HG03135 (cell line): ENCODE measurements around the gene OTUB2.

Experiments
- ATAC-seq: cut with Tn5 transposase; IDR thresholded peaks from one replicate; pipeline ENCODE4 v1.9.1; 2021; ENCODE audit warnings: mild to moderate bottlenecking, moderate library complexity; ENCODE audit not compliant: unreplicated experiment

OTUB2 gene

GRCh38 chr14:94020267-94020666 lies 5.9 kb upstream of the OTUB2 start:
- no peak for ATAC-seq

DNA sequence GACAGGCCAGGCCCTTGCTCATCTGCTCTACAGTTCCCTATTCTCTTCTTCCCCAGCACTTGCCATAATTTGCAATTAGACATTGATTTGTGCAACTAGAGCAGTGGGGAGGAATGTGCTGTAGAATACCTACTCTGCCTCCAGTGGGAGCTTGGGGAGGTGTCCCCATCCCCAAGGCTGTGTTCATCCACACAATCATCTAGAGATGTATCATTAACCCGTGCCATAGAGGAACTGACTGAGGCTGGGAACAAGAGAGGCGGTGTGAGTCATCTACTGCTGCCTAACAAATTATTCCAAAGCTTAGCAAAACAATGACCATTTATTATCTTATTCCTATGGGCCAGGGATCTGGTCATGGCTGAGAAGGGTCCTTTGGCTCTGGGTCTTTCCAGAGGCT lies 5.1 kb upstream of the OTUB2 start:
- no peak for ATAC-seq

- ATAC-seq, result no peak
Measured at GRCh38 chr14:94021416-94022157, 4.6 kb upstream of the OTUB2 start.

DNA sequence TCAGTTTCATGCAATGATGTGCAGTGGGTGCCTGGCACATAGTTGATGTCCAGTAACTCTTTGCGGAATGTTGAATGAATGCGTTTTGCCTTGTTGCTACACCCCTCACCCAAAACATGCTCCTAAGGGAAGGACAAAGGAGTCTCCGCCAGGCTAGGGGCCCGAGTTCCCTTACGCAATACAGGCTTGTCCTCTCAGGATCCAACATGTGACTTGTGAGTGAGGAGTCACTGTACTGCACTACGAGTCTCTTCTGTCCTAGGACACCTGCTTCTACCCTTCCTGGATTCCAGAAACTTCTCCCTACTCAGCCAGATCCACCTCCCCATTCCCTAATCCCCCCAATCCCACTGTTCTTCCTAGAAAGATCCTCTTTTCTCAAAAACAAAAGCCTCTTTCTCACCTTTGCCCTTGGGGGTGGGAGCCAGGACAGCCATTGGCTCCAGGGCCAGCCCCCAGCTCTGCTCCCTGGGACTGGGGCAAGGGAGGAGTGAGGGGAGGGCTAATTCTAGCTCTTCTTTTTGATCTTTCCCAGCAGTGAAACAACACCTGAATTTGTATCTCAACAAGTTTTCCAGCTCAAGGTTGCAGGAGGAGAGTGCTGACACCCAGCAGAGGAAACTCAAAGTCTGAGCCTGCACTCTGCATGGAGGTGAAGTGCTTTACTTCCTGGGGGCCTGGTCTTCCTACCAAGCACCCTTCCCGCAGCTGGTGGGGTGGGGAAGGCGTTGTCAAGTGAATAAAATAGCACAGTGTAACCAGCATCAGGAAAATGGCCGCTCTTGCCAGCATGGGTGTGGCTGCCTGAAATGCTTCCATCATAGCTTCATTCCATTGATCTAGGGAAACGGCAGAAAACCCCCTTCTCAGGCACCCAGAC lies 3.4 kb upstream of the OTUB2 start:
- ATAC-seq, result no peak

- no peak for ATAC-seq
Measured at GRCh38 chr14:94024549-94024948, 1.6 kb upstream of the OTUB2 start.

GRCh38 chr14:94025720-94026119 lies 420 bp upstream of the OTUB2 start:
- ATAC-seq, result no peak

DNA sequence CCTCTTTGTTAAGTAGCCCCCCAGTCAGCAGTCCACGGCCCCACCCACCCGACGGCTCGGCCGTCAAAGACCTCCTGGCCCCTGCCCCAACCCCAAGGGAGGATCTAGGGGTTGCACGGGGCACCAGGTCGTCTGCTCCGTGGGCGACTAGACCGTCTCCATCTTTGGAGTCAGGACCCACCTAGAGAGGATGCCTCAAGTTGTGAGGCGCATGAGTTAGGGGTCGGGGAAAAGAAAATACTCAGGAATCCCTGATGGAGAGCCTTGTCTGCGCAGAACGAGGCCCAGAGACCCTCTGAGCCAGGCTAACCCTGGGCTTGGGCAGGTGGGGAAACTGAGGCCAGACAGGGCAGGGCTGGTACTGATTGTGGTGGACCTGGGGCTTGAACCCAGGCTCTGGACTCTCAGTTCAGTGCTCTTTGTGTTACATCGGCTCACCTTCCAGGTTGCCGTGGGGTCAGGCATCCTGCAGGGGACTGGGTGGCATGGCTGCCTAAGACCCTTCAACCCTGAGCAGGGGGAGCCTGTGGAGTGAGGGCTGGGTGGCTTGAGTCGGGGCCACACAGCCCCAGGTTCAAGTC lies 839 bp downstream of the OTUB2 start:
- ATAC-seq, result no peak

- ATAC-seq, result no peak
Measured at GRCh38 chr14:94027566-94028449, 1.7 kb downstream of the OTUB2 start.

DNA sequence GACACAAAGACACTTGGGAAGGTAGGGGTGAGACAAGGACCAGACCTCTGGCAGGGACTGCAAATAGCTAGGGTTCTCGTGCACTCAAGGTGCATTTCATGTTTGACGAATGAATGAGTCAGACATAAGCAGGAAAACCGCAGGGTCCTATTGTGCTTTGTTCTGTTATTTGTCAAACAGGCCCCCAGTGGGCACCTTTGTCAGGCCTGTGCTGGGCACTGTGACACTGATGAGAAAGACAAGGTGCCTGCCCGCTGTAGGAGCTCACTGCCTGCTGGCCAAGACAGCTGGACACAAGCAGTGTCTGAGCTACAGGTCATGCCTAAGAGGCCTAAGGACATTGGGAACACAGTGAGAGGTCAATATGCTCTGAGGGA lies 2.3 kb downstream of the OTUB2 start:
- no peak for ATAC-seq

- ATAC-seq, result no peak
Measured at GRCh38 chr14:94029265-94029664, 3.1 kb downstream of the OTUB2 start.

GRCh38 chr14:94029671-94030203 lies 3.6 kb downstream of the OTUB2 start:
- ATAC-seq, result no peak

DNA sequence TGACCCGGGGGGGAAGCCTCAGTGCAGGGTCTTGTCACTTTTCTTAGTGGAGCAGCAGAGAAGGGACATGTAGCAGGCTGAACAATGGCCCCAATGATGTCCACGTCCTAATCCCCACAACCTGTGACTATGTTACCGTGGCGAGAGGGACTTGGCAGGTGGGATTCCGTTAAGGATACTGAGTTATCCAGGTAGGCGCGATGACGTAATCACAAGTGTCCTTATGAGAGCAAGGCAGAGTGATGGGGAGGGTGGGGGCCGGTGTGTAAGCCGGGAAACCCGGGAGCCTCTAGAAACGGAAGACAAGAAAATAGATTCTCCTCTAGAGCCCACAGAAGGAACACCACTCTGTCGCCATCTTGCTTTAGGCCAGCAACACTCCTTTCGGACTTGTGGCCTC lies 4.4 kb downstream of the OTUB2 start:
- no peak for ATAC-seq

DNA sequence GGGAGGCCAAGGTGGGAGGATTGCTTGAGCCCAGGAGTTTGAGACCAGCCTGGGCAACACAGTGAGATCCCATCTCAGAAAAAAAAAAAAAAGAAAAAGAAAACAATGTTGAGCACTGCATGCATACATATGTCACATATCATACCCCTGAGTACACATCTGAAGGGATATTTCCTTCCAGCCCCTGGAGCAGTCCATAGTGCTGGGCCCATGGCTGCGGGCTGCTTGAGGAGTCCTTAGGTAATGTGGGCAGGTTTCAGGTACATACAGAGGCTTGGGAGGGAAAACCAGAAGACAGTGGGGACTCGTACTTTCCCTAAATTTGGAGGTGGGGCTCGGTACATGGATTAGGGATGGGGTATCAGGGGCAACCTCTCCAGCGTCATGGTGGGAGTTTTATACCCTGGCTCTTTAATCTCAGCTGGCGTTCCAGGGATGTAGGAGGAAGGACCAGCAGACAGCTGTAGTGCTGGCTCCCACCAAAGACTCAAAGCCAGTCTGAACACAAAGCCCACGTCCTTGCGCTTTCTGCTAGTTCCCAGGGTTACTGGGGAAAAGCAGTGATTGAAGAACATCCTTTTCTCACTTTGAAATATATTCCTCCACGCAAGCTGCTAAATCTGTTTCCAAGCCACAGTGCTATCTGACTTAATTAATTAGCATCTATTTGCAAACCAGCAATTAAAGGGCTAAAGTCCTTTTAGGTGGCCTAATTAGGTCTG lies 5.2 kb downstream of the OTUB2 start:
- no peak for ATAC-seq

GRCh38 chr14:94031883-94032279 lies 5.7 kb downstream of the OTUB2 start:
- no peak for ATAC-seq

DNA sequence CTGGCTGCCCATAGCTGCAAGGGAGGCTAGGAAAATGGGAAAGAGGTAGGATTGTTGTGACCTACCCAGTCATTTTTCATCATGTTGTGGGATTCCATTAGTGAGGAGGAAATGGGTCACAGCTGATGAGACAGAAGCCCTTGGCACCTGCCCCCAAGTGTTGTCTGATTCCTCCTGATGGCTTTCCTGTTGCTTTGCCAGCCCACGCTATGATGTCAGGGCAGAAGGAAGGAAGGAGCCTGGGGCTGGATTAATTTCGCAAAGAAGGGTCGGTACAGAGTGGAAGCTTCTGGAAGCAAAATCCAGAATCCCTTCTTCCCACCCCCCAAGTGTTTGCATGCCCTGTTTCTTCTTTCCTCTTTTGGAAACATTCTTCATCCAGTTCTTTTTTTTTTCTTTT lies 8.7 kb downstream of the OTUB2 start:
- no peak for ATAC-seq

GRCh38 chr14:94036313-94037167 lies 10.4 kb downstream of the OTUB2 start:
- peak; percentile 90 for ATAC-seq

GRCh38 chr14:94037954-94038353 lies 11.8 kb downstream of the OTUB2 start:
- no peak for ATAC-seq

DNA sequence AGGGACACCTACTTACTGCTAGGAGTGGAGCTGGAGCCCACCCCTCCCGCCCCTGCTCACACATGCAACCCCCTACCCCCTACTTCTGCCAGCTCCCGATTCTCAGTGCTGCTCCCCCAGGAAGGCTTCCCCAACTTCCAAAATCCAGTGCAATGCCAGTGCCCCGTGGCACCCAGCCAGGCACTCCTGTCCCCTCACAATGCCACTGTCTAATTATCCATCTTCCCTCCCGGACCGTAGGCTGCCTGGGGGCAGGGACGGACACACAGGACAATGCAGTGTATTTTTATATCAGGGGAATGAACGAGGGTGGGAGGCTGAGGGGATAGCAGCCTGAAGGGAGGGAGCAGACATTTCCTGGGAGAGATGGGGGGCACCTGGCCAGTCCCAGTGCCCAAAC lies 12.4 kb downstream of the OTUB2 start:
- no peak for ATAC-seq
